Uterus (tissue), 2 donors: ENCODE data around the gene CD33.

Source experiments
- CTCF ChIP-seq, 4 experiments: fragments of 200-600 bp in 2 of 4; fragments of 450-650 bp in 2 of 4; sonication (generic) in 2 of 4; IDR thresholded peaks; one replicate each; pipeline ENCODE4 v1.5.1; 2016 to 2019; ENCODE audit warnings: antibody characterized with exemption in 4 of 4, mild to moderate bottlenecking in 2 of 4, moderate library complexity in 1 of 4
- POLR2A ChIP-seq, 2 donors: fragments of 450-650 bp; IDR thresholded peaks; one replicate each; pipeline ENCODE4 v1.6.1; 2016; ENCODE audit warnings: antibody characterized with exemption in 2 of 2, mild to moderate bottlenecking in 1 of 2, moderate library complexity in 1 of 2

- TF ChIP-seq CTCF (IDR thresholded peaks at IDR 0.05), result no peak
- no peak for TF ChIP-seq POLR2A (IDR thresholded peaks at IDR 0.05)
Observed at GRCh38 chr19:51240866-51241265, 16.0 kb downstream of the CD33 start.
